Activated naive CD4-positive, alpha-beta T cell treated with anti-CD3 and anti-CD28 coated beads, Interleukin-2, amount 10 ng/mL, durations not matched to agents 7 days and 5 days (primary cell): ENCODE results near the gene DNER.
"Not testable (repeated sequence)": the region's sequence is repeated elsewhere in the genome, so short reads cannot be mapped to it uniquely, and the experiment has no call there.

Experiments
- CTCF ChIA-PET: fragments of 350-600 bp; sonication (Branson Sonifier 250); formaldehyde crosslinking; loops from one replicate; lab custom pipeline; 2021; ENCODE audit warnings: antibody characterized with exemption; lab: Charles Lee
- DNase-seq: peaks from one replicate; pipeline ENCODE4 v3.0.0-alpha.2; 2020
- H3K27ac Mint-ChIP-seq: one replicate; pipeline ENCODE4 v1.8.0; 2021; ENCODE audit warnings: mild to moderate bottlenecking, moderate library complexity, mixed read lengths
- H3K27me3 Mint-ChIP-seq: one replicate; pipeline ENCODE4 v1.8.0; 2021; ENCODE audit warnings: mild to moderate bottlenecking, mixed read lengths
- H3K36me3 Mint-ChIP-seq: one replicate; pipeline ENCODE4 v1.8.0; 2021; ENCODE audit warnings: mixed read lengths
- H3K4me1 Mint-ChIP-seq: one replicate; pipeline ENCODE4 v1.8.0; 2021; ENCODE audit warnings: mixed read lengths
- H3K4me3 Mint-ChIP-seq: one replicate; pipeline ENCODE4 v1.8.0; 2021; ENCODE audit warnings: mild to moderate bottlenecking, moderate library complexity, mixed read lengths
- H3K9me3 Mint-ChIP-seq: one replicate; pipeline ENCODE4 v1.8.0; 2021; ENCODE audit warnings: mixed read lengths

Gene DNER

DNA sequence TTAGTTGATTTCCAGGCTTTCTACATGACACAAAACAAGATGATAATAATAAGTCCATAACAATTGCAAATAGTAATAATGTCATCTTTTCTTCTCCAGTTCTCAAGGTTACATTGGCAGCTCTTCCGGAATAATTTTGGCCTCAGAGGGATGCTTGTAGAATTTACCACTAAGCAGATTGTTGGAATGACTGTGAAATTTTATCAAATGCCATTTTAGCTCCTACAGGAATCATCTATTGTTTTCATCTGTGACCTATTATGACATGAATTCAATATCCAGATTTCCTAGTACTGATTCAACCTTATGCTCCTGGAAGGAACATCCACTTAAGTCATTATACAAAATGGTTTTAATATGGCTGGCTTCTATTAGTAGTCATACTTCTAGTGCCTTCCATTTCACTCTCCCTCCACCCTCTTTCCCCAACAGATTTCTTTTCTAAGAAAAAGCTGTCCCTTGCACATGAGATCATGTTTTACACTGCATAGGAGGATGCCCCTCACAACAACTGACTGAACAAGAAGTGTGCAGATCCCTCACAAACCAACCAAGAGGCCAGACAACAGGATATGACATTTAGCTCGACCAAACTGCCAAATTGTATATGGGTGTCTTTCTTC, 200.0 kb downstream of the DNER start:
- Mint-ChIP-seq H3K4me3 (no peak overlapping the region), H3K4me1 (no peaks in the 10 kb centered on the region), H3K36me3 (no peaks in the 10 kb centered on the region), H3K27ac (no peak overlapping the region), H3K27me3 (no peaks in the 10 kb centered on the region), H3K9me3 (no peaks in the 10 kb centered on the region)
- no peak for DNase-seq
- CTCF ChIA-PET = no interaction called here

DNA sequence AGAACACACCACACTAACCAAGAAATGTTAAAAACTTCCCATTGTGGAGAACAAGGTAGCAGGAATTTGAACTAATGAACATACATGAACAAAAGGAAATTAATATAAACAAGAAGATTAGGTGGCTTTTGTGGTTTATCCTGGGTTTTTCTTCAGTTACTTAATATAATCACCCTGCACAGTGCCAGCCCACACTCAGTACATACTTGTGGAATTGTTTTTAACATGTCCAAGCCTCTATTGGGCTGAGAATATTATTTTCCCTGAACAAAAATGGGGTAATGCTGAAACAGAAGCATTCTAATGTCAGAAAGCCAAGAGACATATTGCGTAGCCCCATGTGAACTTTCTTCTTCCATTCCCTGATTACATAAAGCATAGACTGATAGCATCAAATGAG, 202.8 kb downstream of the DNER start:
- Mint-ChIP-seq H3K27ac (no peak overlapping the region), H3K9me3 (peaks cover 2% of the 10 kb centered on the region), H3K4me3 (no peak overlapping the region), H3K36me3 (no peaks in the 10 kb centered on the region), H3K4me1 (no peaks in the 10 kb centered on the region), H3K27me3 (no peaks in the 10 kb centered on the region)
- CTCF ChIA-PET = no interaction called here
- no peak for DNase-seq

- H3K4me1 Mint-ChIP-seq, H3K9me3 Mint-ChIP-seq, DNase-seq, H3K36me3 Mint-ChIP-seq, H3K4me3 Mint-ChIP-seq, H3K27ac Mint-ChIP-seq, CTCF ChIA-PET, H3K27me3 Mint-ChIP-seq: not testable (repeated sequence)
These were observed 207.7 kb downstream of the DNER start for GRCh38 chr2:229506699-229507098.

DNA sequence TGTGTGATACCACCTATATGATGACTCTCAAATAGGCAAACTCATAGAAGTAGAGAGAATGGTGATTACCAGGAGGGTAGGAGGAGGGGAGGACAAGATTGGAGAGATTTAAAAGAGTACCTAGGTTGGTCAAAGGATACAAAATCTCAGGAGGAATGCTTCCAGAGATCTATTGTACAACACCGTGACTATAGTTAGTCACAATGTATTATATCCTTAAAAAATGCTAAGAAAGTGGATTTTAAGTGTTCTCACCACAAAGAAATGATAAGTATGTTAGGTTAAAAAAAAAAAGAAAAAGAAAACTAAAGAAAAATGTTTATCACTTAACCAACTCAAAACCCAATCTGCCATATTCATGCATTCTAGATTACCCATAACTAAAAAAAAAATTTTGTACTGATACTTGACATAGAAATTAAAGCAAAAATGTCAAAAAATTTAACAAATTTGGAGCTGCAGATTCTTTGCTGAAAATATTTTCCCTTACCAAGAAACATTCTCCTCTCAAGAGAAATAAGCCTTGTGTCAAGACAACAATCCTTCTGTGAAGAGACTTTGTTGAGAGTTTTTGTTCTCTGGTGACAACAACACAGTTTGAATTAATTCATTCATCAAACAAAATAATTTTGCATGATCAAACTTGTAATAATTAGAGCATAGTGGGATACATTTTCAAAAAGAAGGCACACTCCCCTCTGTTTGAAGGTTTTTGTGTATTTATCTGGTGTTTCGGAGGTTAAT, 213.1 kb downstream of the DNER start:
- Mint-ChIP-seq H3K27ac (no peak overlapping the region), H3K4me1 (no peaks in the 10 kb centered on the region), H3K27me3 (no peaks in the 10 kb centered on the region), H3K4me3 (no peak overlapping the region), H3K9me3 (no peaks in the 10 kb centered on the region), H3K36me3 (no peaks in the 10 kb centered on the region)
- DNase-seq = no peak
- CTCF ChIA-PET = no interaction called here

- H3K4me3 Mint-ChIP-seq = no peak overlapping the region
- no peaks in the 10 kb centered on the region for H3K4me1 Mint-ChIP-seq
- no peaks in the 10 kb centered on the region for H3K36me3 Mint-ChIP-seq
- no peak overlapping the region for H3K27ac Mint-ChIP-seq
- no peak for DNase-seq
- CTCF ChIA-PET = no interaction called here
- no peaks in the 10 kb centered on the region for H3K27me3 Mint-ChIP-seq
- H3K9me3 Mint-ChIP-seq = peaks cover 2% of the 10 kb centered on the region
These were observed 222.3 kb downstream of the DNER start for GRCh38 chr2:229492034-229492433.

DNA sequence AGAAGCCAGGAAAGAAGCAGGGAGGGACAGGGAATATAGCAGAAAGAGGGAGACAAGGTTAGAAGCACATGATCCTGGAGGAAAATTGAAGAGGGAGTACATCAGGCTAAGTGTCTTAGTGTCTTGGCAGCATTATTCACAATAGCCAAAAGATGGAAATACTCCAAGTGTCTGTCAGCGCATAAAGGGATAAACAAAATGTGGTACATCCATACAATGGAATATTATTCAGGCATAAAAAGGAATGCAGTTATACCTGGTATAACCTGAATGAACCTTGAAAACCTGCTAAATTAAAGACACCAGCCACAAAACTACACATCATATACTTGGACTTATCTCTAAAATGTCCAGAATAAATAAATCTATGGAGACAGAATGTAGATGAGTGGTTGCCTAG, 224.2 kb downstream of the DNER start:
- CTCF ChIA-PET = no interaction called here
- no peak overlapping the region for H3K4me3 Mint-ChIP-seq
- H3K4me1 Mint-ChIP-seq = no peaks in the 10 kb centered on the region
- H3K36me3 Mint-ChIP-seq = no peaks in the 10 kb centered on the region
- no peaks in the 10 kb centered on the region for H3K27me3 Mint-ChIP-seq
- no peak overlapping the region for H3K27ac Mint-ChIP-seq
- peaks cover 2% of the 10 kb centered on the region for H3K9me3 Mint-ChIP-seq
- no peak for DNase-seq

GRCh38 chr2:229489016-229489415, 225.3 kb downstream of the DNER start:
- Mint-ChIP-seq H3K9me3 (peaks cover 2% of the 10 kb centered on the region), H3K4me3 (no peak overlapping the region), H3K27me3 (no peaks in the 10 kb centered on the region), H3K4me1 (no peaks in the 10 kb centered on the region), H3K36me3 (no peaks in the 10 kb centered on the region), H3K27ac (no peak overlapping the region)
- CTCF ChIA-PET = no interaction called here
- DNase-seq = no peak

DNA sequence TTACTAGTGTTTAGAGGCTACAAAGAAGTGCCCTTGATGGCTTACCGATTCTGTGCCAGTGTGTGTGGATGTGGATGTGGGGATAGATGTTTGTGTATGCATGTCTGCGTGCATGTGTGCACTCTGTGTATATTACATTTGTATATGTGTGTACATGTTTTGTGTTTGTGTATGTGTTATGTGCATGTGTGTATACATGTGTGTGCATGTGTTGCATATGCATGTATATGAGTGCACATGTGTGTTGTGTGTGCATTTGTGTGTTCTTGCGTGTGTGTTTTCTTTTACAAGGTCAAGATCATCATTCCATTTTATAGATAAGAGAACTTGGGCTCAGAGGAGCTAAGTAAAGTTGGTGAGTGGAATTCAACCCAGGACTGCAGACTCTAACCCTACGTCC, 226.1 kb downstream of the DNER start:
- H3K4me1 Mint-ChIP-seq = no peaks in the 10 kb centered on the region
- H3K9me3 Mint-ChIP-seq = peaks cover 2% of the 10 kb centered on the region
- H3K27me3 Mint-ChIP-seq = no peaks in the 10 kb centered on the region
- no peak for DNase-seq
- CTCF ChIA-PET = no interaction called here
- no peak overlapping the region for H3K4me3 Mint-ChIP-seq
- H3K36me3 Mint-ChIP-seq = no peaks in the 10 kb centered on the region
- no peak overlapping the region for H3K27ac Mint-ChIP-seq

DNA sequence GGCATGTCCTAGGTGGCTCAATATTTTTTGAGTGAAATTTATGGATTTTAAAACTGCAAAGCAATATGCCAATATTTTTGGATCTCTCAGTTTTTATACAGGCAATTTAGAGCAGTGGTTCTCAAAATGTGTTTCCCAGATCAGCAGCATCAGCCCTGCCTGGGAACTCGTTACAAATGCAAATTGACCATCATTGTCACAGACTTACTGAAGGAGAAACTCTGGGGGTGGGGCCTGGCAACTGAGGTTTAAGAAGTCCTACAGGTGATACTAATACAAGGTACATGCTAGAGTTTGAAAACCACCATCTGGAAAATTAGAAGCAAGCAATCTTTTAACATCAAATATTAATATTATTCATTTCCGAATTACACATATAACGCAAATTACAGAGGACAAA, 227.7 kb downstream of the DNER start:
- peaks cover 2% of the 10 kb centered on the region for H3K9me3 Mint-ChIP-seq
- CTCF ChIA-PET = no interaction called here
- H3K36me3 Mint-ChIP-seq = no peaks in the 10 kb centered on the region
- H3K4me3 Mint-ChIP-seq = no peak overlapping the region
- no peaks in the 10 kb centered on the region for H3K27me3 Mint-ChIP-seq
- no peak overlapping the region for H3K27ac Mint-ChIP-seq
- no peaks in the 10 kb centered on the region for H3K4me1 Mint-ChIP-seq
- no peak for DNase-seq

DNA sequence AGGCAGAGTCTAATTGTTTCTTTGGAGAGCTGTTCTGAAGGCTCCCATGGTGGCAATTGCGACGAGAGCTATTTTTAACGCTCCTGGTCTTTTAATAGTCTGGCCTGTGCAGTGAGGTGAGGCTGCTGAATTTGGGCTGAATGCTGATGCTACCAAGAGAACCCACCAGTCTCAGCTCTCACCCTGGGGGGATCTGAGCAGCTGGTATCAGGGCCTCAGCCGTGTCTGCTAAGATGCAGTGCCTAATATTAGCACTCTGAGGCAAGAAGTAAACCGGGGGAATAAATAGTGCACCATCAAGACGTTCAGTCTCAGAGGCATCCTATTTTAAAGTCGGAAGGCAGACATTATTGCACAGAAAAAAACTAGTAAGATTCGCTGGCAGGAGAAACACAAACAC, 228.5 kb downstream of the DNER start:
- no peak overlapping the region for H3K4me3 Mint-ChIP-seq

GRCh38 chr2:229477269-229477755, 237.0 kb downstream of the DNER start:
- CTCF ChIA-PET = no interaction called here
- no peaks in the 10 kb centered on the region for H3K36me3 Mint-ChIP-seq
- no peaks in the 10 kb centered on the region for H3K4me1 Mint-ChIP-seq

More for the DNA sequence above, 228.5 kb downstream of the DNER start:
- Mint-ChIP-seq H3K27ac (no peak overlapping the region), H3K27me3 (no peaks in the 10 kb centered on the region), H3K9me3 (peaks cover 2% of the 10 kb centered on the region), H3K36me3 (no peaks in the 10 kb centered on the region), H3K4me1 (no peaks in the 10 kb centered on the region)
- CTCF ChIA-PET = no interaction called here
- DNase-seq = no peak

GRCh38 chr2:229475778-229476177, 238.6 kb downstream of the DNER start:
- H3K27ac Mint-ChIP-seq = no peak overlapping the region
- no peaks in the 10 kb centered on the region for H3K36me3 Mint-ChIP-seq
- no peaks in the 10 kb centered on the region for H3K4me1 Mint-ChIP-seq
- H3K4me3 Mint-ChIP-seq = no peak overlapping the region
- H3K27me3 Mint-ChIP-seq = no peaks in the 10 kb centered on the region
- H3K9me3 Mint-ChIP-seq = no peaks in the 10 kb centered on the region
- CTCF ChIA-PET = interaction anchor here (0.7 kb wide), 1 partner anchor 202 kb away, joined by 3 read pairs; no protein-coding TSS in a partner anchor
- no peak for DNase-seq

More at GRCh38 chr2:229477269-229477755, 237.0 kb downstream of the DNER start:
- Mint-ChIP-seq H3K9me3 (no peaks in the 10 kb centered on the region), H3K27me3 (no peaks in the 10 kb centered on the region), H3K4me3 (no peak overlapping the region), H3K27ac (no peak overlapping the region)
- no peak for DNase-seq

GRCh38 chr2:229474125-229474524, 240.2 kb downstream of the DNER start:
- no peak for DNase-seq
- CTCF ChIA-PET = no interaction called here
- no peak overlapping the region for H3K4me3 Mint-ChIP-seq
- H3K27ac Mint-ChIP-seq = no peak overlapping the region
- no peaks in the 10 kb centered on the region for H3K27me3 Mint-ChIP-seq
- H3K9me3 Mint-ChIP-seq = no peaks in the 10 kb centered on the region
- H3K36me3 Mint-ChIP-seq = no peaks in the 10 kb centered on the region
- H3K4me1 Mint-ChIP-seq = no peaks in the 10 kb centered on the region

DNA sequence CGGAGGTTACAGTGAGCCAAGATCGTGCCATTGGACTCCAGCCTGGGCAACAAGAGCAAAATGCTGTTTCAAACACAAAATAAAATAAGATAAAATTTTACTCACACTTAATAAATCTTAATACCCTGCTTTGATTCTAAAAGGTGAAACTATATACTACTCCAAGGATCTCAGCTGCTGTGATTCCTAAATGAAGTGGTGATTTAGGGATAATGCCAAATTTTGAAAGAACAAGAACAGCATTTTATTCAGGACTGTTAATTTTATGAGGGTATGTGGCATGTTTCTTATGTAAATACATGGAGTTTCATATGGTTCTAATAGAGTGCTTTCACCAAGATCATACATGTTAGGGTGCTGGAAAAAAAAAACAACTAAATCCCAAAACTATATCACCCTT, 243.6 kb downstream of the DNER start:
- CTCF ChIA-PET = no interaction called here
- H3K4me1 Mint-ChIP-seq = no peaks in the 10 kb centered on the region
- no peaks in the 10 kb centered on the region for H3K27me3 Mint-ChIP-seq
- no peak overlapping the region for H3K4me3 Mint-ChIP-seq
- no peaks in the 10 kb centered on the region for H3K9me3 Mint-ChIP-seq
- no peak overlapping the region for H3K27ac Mint-ChIP-seq
- DNase-seq = no peak
- no peaks in the 10 kb centered on the region for H3K36me3 Mint-ChIP-seq

DNA sequence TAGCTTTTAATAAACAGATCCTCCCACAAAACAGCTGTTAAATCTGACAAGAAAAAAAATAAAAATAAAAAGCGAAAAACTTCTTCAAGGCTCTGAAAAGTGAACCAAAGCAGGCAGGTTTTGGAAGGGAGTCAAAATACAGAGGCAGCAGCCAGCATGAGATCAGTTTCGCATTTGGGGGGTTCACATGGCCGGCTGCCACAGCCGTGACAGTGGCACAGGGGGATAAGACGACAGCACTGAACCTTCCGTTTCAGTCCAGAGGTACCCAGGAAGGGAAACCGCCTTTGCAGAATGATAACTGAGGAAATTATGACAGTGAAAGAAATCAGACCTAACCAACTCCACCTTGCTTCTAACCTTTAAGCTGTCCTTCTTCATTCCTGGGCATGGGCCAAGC, 246.6 kb downstream of the DNER start:
- DNase-seq = no peak
- H3K36me3 Mint-ChIP-seq = no peaks in the 10 kb centered on the region
- no peaks in the 10 kb centered on the region for H3K27me3 Mint-ChIP-seq
- H3K9me3 Mint-ChIP-seq = no peaks in the 10 kb centered on the region
- CTCF ChIA-PET = no interaction called here
- H3K4me3 Mint-ChIP-seq = no peak overlapping the region
- no peaks in the 10 kb centered on the region for H3K4me1 Mint-ChIP-seq
- no peak overlapping the region for H3K27ac Mint-ChIP-seq
